ENCODE measurements around the gene MISP.

Gene MISP

GRCh38 chr19:801861-802497, 51.1 kb downstream of the MISP start:
- no peak for TF ChIP-seq CTCF (IDR thresholded peaks at IDR 0.05)

GRCh38 chr19:802498-803098, 51.7 kb downstream of the MISP start:
- no peak for TF ChIP-seq CTCF (IDR thresholded peaks at IDR 0.05)

GRCh38 chr19:803099-803561, 52.2 kb downstream of the MISP start:
- TF ChIP-seq CTCF (IDR thresholded peaks at IDR 0.05), result no peak

GRCh38 chr19:803686-804418, 52.9 kb downstream of the MISP start:
- TF ChIP-seq CTCF (IDR thresholded peaks at IDR 0.05), result no peak

DNA sequence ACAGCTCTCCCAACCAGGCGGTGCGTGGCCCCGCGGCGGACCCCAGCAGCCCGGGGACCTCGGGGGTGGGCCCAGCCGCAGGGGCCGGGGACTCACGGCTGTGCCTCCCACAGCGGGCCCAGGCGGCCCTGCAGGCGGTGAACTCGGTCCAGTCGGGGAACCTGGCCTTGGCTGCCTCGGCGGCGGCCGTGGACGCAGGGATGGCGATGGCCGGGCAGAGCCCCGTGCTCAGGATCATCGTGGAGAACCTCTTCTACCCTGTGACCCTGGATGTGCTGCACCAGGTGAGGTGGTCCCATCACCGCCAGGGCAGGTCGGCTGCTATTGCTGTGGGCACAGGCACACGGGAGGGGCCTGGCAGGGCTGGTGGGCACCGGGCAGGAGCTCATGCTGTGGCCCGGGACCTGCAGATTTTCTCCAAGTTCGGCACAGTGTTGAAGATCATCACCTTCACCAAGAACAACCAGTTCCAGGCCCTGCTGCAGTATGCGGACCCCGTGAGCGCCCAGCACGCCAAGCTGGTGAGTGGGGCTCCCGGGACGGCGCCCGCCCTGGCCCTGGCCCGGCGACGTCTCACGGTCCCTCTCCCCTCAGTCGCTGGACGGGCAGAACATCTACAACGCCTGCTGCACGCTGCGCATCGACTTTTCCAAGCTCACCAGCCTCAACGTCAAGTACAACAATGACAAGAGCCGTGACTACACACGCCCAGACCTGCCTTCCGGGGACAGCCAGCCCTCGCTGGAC, 53.7 kb downstream of the MISP start:
- no peak for TF ChIP-seq CTCF (IDR thresholded peaks at IDR 0.05)

GRCh38 chr19:805166-805551, 54.2 kb downstream of the MISP start:
- TF ChIP-seq CTCF (IDR thresholded peaks at IDR 0.05), result no peak
